DMS153 (cell line): ENCODE results near the gene LRRC49.
A peak's percentile ranks its signal among the peaks of the same experiment; 100 is the strongest.
"Not testable (repeated sequence)": the region's sequence is repeated elsewhere in the genome, so short reads cannot be mapped to it uniquely, and the experiment has no call there.

Experiments
- DNase-seq: peaks from one replicate; lab custom pipeline; 2025; lab: John Stamatoyannopoulos, UW

LRRC49 gene

GRCh38 chr15:70923311-70924080, 30.9 kb downstream of the LRRC49 start:
- no peak for DNase-seq

GRCh38 chr15:70926914-70927313, 34.3 kb downstream of the LRRC49 start:
- DNase-seq: not testable (repeated sequence)

- no peak for DNase-seq
These were observed 39.2 kb downstream of the LRRC49 start for GRCh38 chr15:70931821-70932220.

- no peak for DNase-seq
These were observed 39.8 kb downstream of the LRRC49 start for GRCh38 chr15:70932397-70932796.

- DNase-seq: no peak
These were observed 40.8 kb downstream of the LRRC49 start for GRCh38 chr15:70933411-70933810.

- no peak for DNase-seq
These were observed 43.0 kb downstream of the LRRC49 start for GRCh38 chr15:70935631-70936030.

GRCh38 chr15:70936326-70936725, 43.7 kb downstream of the LRRC49 start:
- DNase-seq: peak; percentile 1

GRCh38 chr15:70943285-70943684, 50.7 kb downstream of the LRRC49 start:
- not testable (repeated sequence) for DNase-seq

- no peak for DNase-seq
These were observed 55.0 kb downstream of the LRRC49 start for GRCh38 chr15:70947351-70948335.

- DNase-seq: no peak
These were observed 58.3 kb downstream of the LRRC49 start for GRCh38 chr15:70950953-70951352.

- DNase-seq: no peak
These were observed 61.5 kb downstream of the LRRC49 start for GRCh38 chr15:70954171-70954570.

- no peak for DNase-seq
These were observed 62.1 kb downstream of the LRRC49 start for GRCh38 chr15:70954733-70955132.

GRCh38 chr15:70955151-70955550, 62.5 kb downstream of the LRRC49 start:
- DNase-seq: no peak

GRCh38 chr15:70956201-70956995, 63.8 kb downstream of the LRRC49 start:
- DNase-seq: no peak

GRCh38 chr15:70962084-70962483, 69.5 kb downstream of the LRRC49 start:
- DNase-seq: no peak

GRCh38 chr15:70963199-70963598, 70.6 kb downstream of the LRRC49 start:
- no peak for DNase-seq

- no peak for DNase-seq
These were observed 71.4 kb downstream of the LRRC49 start for GRCh38 chr15:70964058-70964457.

GRCh38 chr15:70964686-70965085, 72.1 kb downstream of the LRRC49 start:
- no peak for DNase-seq

- no peak for DNase-seq
These were observed 75.0 kb downstream of the LRRC49 start for GRCh38 chr15:70967646-70968045.

GRCh38 chr15:70974004-70974832, 81.6 kb downstream of the LRRC49 start:
- no peak for DNase-seq

GRCh38 chr15:70976851-70977250, 84.2 kb downstream of the LRRC49 start:
- DNase-seq: no peak
